HepG2 (cell line): Measurements from ENCODE around the gene ATG4D. TPM values are rescaled to one million over a fixed set of nuclear protein-coding genes. Genes with fewer than 3 reads are reported as not detected.

Experiments
- BHLHE40 ChIP-seq: IDR thresholded peaks from 2 replicates; pipeline ENCODE4 v1.6.1; 2011; ENCODE audit warnings: low read length, improper control_type of control experiment
- HNRNPK ChIP-seq: fragments of 200-400 bp; formaldehyde crosslinking; IDR thresholded peaks from 2 replicates; pipeline ENCODE4 v1.6.1; 2018; ENCODE audit warnings: low read length, low read depth, moderate library complexity, mild to moderate bottlenecking; ENCODE audit not compliant: poor library complexity, severe bottlenecking
- HNRNPLL ChIP-seq: fragments of 200-400 bp; formaldehyde crosslinking; IDR thresholded peaks from 2 replicates; pipeline ENCODE4 v1.6.1; 2017; ENCODE audit warnings: mild to moderate bottlenecking, low read depth, low read length; ENCODE audit not compliant: poor library complexity, severe bottlenecking
- JARID2 ChIP-seq: sonication (generic); formaldehyde crosslinking; IDR thresholded peaks from 2 replicates; pipeline ENCODE4 v1.8.1; 2023; ENCODE audit warnings: missing genetic modification reagents, inconsistent platforms; ENCODE audit not compliant: insufficient replicate concordance
- MXD4 ChIP-seq: IDR thresholded peaks from 2 replicates; pipeline ENCODE4 v1.6.1; 2016; ENCODE audit warnings: mild to moderate bottlenecking, missing biosample characterization, missing genetic modification reagents
- NFE2L2 ChIP-seq: fragments of 150-350 bp; IDR thresholded peaks from 2 replicates; pipeline ENCODE4 v1.6.1; 2014; ENCODE audit warnings: low read length
- PBX2 ChIP-seq: IDR thresholded peaks from 2 replicates; pipeline ENCODE4 v1.6.1; 2016; ENCODE audit warnings: control low read depth
- RFX5 ChIP-seq: IDR thresholded peaks from 2 replicates; pipeline ENCODE4 v1.6.1; 2011; ENCODE audit warnings: low read depth, low read length, improper control_type of control experiment
- SPEN ChIP-seq: sonication (generic); formaldehyde crosslinking; IDR thresholded peaks from 2 replicates; pipeline ENCODE4 v1.5.1; 2020; ENCODE audit warnings: low read depth, mild to moderate bottlenecking, missing genetic modification reagents
- ZBTB20 ChIP-seq: sonication (generic); formaldehyde crosslinking; IDR thresholded peaks from 2 replicates; pipeline ENCODE4 v1.8.1; 2023; ENCODE audit warnings: missing genetic modification reagents, low read depth, mild to moderate bottlenecking, borderline replicate concordance
- ZNF124 ChIP-seq: sonication (generic); formaldehyde crosslinking; IDR thresholded peaks from 2 replicates; pipeline ENCODE4 v1.4.0; 2020; ENCODE audit warnings: missing genetic modification reagents
- ZNF142 ChIP-seq: sonication (generic); formaldehyde crosslinking; IDR thresholded peaks from 2 replicates; pipeline ENCODE4 v1.4.0; 2020; ENCODE audit warnings: missing genetic modification reagents
- ZNF281 ChIP-seq: sonication (generic); formaldehyde crosslinking; IDR thresholded peaks from 2 replicates; pipeline ENCODE4 v1.4.0; 2020; ENCODE audit warnings: missing genetic modification reagents, borderline replicate concordance
- ZNF766 ChIP-seq: sonication (generic); formaldehyde crosslinking; IDR thresholded peaks from 2 replicates; pipeline ENCODE4 v1.5.0; 2020; ENCODE audit warnings: missing genetic modification reagents, borderline replicate concordance
- ZNF770 ChIP-seq: sonication (generic); formaldehyde crosslinking; IDR thresholded peaks from 2 replicates; pipeline ENCODE4 v1.5.0; 2020; ENCODE audit warnings: mild to moderate bottlenecking, missing genetic modification reagents
- polyA plus RNA-seq, 8 experiments: library from polyadenylated mRNA; depleted of rRNA in 3 of 8; stranded (reverse) in 7 of 8; unstranded in 1 of 8; fragments of >200 nt; fragmentation: Illumina TruSeq in 4 of 8; extraction: Trizol in 4 of 8; gene quantifications; 2 replicates each; pipeline versions ENCODE4 v1.2.1 to v1.2.3, GENCODE V29; 2011 to 2016; ENCODE audit warnings: low read depth in 4 of 8, missing spikeins in 1 of 8, mixed read lengths in 1 of 8; ENCODE audit not compliant: insufficient read depth in 1 of 8
- total RNA-seq, 5 experiments: library from RNA; depleted of rRNA; stranded (reverse); fragments of >200 nt; fragmentation: Illumina TruSeq; extraction: Trizol; gene quantifications; 2 replicates each; pipeline ENCODE4 v1.2.3, GENCODE V29; 2016; ENCODE audit warnings: low read depth in 1 of 5
- TF ChIP-seq, protein P1 (sequence below): sonication (generic); formaldehyde crosslinking; IDR thresholded peaks from 2 replicates; pipeline ENCODE4 v1.4.0; 2020; ENCODE audit warnings: missing genetic modification reagents

Gene ATG4D
- total and polyA plus RNA-seq, 2 of the 13 experiments (the other 11 are each of a cell fraction or from before 2014, with no cell fraction given): 17.8 to 19.0 TPM

GRCh38 chr19:10502524-10503001, 41.1 kb upstream of the ATG4D start (continued):
- peak; percentile 68 for TF ChIP-seq HNRNPLL
- TF ChIP-seq NFE2L2: peak; percentile 97
- TF ChIP-seq SPEN (CRISPR knock-in tag): peak; percentile 73; the same call in 1 of the 2 replicates
- no peak for TF ChIP-seq ZNF142 (CRISPR knock-in tag)
- TF ChIP-seq PBX2 (CRISPR knock-in tag): no peak
- peak; percentile 4 for TF ChIP-seq JARID2 (CRISPR knock-in tag)
- TF ChIP-seq ZBTB20 (CRISPR knock-in tag): no peak
- TF ChIP-seq, protein P1, sequence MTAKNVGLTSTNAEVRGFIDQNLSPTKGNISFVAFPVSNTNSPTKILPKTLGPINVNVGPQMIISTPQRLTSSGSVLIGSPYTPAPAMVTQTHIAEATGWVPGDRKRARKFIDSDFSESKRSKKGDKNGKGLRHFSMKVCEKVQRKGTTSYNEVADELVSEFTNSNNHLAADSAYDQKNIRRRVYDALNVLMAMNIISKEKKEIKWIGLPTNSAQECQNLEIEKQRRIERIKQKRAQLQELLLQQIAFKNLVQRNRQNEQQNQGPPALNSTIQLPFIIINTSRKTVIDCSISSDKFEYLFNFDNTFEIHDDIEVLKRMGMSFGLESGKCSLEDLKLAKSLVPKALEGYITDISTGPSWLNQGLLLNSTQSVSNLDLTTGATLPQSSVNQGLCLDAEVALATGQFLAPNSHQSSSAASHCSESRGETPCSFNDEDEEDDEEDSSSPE (CRISPR knock-in tag): peak; percentile 83
- peak; percentile 88 for TF ChIP-seq HNRNPK
- TF ChIP-seq ZNF766 (CRISPR knock-in tag): no peak
- no peak for TF ChIP-seq RFX5
- peak; percentile 60; the same call in 1 of the 2 replicates for TF ChIP-seq BHLHE40
- peak; percentile 65; the same call in 1 of the 2 replicates for TF ChIP-seq ZNF124
- TF ChIP-seq ZNF281 (CRISPR knock-in tag): peak; percentile 88
- TF ChIP-seq ZNF770 (CRISPR knock-in tag): peak; percentile 63
- TF ChIP-seq MXD4 (CRISPR knock-in tag): peak; percentile 59; the same call in 1 of the 2 replicates
